SU-DHL-6 (cell line): ENCODE results near the gene UTF1.

ENCODE experiments used
- H2AFZ ChIP-seq: fragments of 200-600 bp; sonication (generic); 2 replicates; pipeline ENCODE4 v1.6.1; 2014; ENCODE audit warnings: low read depth, mild to moderate bottlenecking, moderate library complexity, mixed read lengths, antibody characterized with exemption, low read length; ENCODE audit not compliant: severe bottlenecking
- H3F3A ChIP-seq: fragments of 200-600 bp; shearing (Covaris generic); 2 replicates; pipeline ENCODE4 v1.6.0; 2016; ENCODE audit warnings: antibody characterized with exemption, mild to moderate bottlenecking; ENCODE audit not compliant: insufficient read depth
- H3K27ac ChIP-seq: fragments of 200-600 bp; sonication (generic); 2 replicates; pipeline ENCODE4 v1.5.1; 2016; ENCODE audit warnings: low read depth, mild to moderate bottlenecking, low read length, moderate library complexity, mixed read lengths
- H3K27me3 ChIP-seq: fragments of 200-600 bp; sonication (generic), shearing (Covaris generic); 2 replicates; pipeline ENCODE4 v1.6.0; 2014; ENCODE audit warnings: mild to moderate bottlenecking, low read length
- H3K36me3 ChIP-seq: fragments of 200-600 bp; sonication (generic); 2 replicates; pipeline ENCODE4 v1.6.1; 2014; ENCODE audit warnings: mild to moderate bottlenecking, low read length, mixed read lengths
- H3K4me2 ChIP-seq: fragments of 300-600, 200-600 bp; shearing (Covaris generic), sonication (generic); 2 replicates; pipeline ENCODE4 v1.6.0; 2014; ENCODE audit warnings: low read length, low read depth, mild to moderate bottlenecking; ENCODE audit not compliant: poor library complexity, severe bottlenecking
- H3K4me3 ChIP-seq: fragments of 200-600 bp; sonication (generic); 2 replicates; pipeline ENCODE4 v1.5.1; 2014; ENCODE audit warnings: antibody characterized with exemption, low read length, mild to moderate bottlenecking, mixed read lengths; ENCODE audit not compliant: insufficient read depth, poor library complexity, severe bottlenecking
- H3K79me2 ChIP-seq: fragments of 200-600 bp; sonication (generic); 2 replicates; pipeline ENCODE4 v1.6.1; 2014; ENCODE audit warnings: mild to moderate bottlenecking, low read length, moderate library complexity; ENCODE audit not compliant: insufficient read depth
- H3K9ac ChIP-seq: fragments of 200-600 bp; sonication (generic); 2 replicates; pipeline ENCODE4 v1.7.0; 2014; ENCODE audit warnings: mild to moderate bottlenecking, low read length
- H3K9me2 ChIP-seq: fragments of 200-600 bp; sonication (generic); replicated peaks from 2 replicates; pipeline ENCODE4 v1.6.1; 2014; ENCODE audit warnings: low read length; ENCODE audit not compliant: insufficient read depth
- H3K9me3 ChIP-seq: fragments of 200-600 bp; sonication (generic); 2 replicates; pipeline ENCODE4 v1.6.1; 2014; ENCODE audit warnings: low read length, mixed read lengths; ENCODE audit not compliant: insufficient read depth
- H4K20me1 ChIP-seq: fragments of 200-600 bp; sonication (generic); 2 replicates; pipeline ENCODE4 v1.6.1; 2014; ENCODE audit warnings: low read depth, mild to moderate bottlenecking, antibody characterized with exemption, low read length, moderate library complexity, mixed read lengths
- CTCF ChIP-seq: fragments of 200-600 bp; sonication (generic); IDR thresholded peaks from one replicate; pipeline ENCODE4 v1.5.1; 2017; ENCODE audit warnings: antibody characterized with exemption, mild to moderate bottlenecking, low read length, moderate library complexity; ENCODE audit not compliant: insufficient read depth, poor library complexity, severe bottlenecking
- EZH2phosphoT487 ChIP-seq: fragments of 200-600 bp; sonication (generic), shearing (Covaris generic); conservative IDR thresholded peaks from 2 replicates; pipeline ENCODE4 v1.6.1; 2018; ENCODE audit warnings: mild to moderate bottlenecking, antibody characterized with exemption, low read length, moderate library complexity, mixed read lengths

Gene UTF1

GRCh38 chr10:133187091-133187905, 42.7 kb upstream of the UTF1 start:
- Histone ChIP-seq H3K9ac (no peak overlapping the region), H3F3A (no peaks in the 10 kb centered on the region), H2AFZ (no peak overlapping the region), H3K27ac (no peak overlapping the region), H3K9me3 (no peaks in the 10 kb centered on the region), H3K36me3 (no peaks in the 10 kb centered on the region), H3K27me3 (no peaks in the 10 kb centered on the region), H4K20me1 (no peaks in the 10 kb centered on the region), H3K79me2 (no peaks in the 10 kb centered on the region), H3K4me2 (no peak overlapping the region), H3K4me3 (no peak overlapping the region), H3K9me2 (no peaks in the 10 kb centered on the region)
- TF ChIP-seq EZH2phosphoT487 (no peak), CTCF (no peak)

GRCh38 chr10:133187906-133188681, 41.9 kb upstream of the UTF1 start:
- Histone ChIP-seq H4K20me1 (no peaks in the 10 kb centered on the region), H3K9me2 (no peaks in the 10 kb centered on the region), H3F3A (no peaks in the 10 kb centered on the region), H3K27ac (no peak overlapping the region), H2AFZ (no peak overlapping the region), H3K27me3 (no peaks in the 10 kb centered on the region), H3K79me2 (no peaks in the 10 kb centered on the region), H3K9me3 (no peaks in the 10 kb centered on the region), H3K9ac (no peak overlapping the region), H3K4me3 (no peak overlapping the region), H3K4me2 (no peak overlapping the region), H3K36me3 (no peaks in the 10 kb centered on the region)
- TF ChIP-seq EZH2phosphoT487 (no peak), CTCF (no peak)

- no peak overlapping the region for H3K4me3 ChIP-seq
- H3K9me3 ChIP-seq: no peaks in the 10 kb centered on the region
- H2AFZ ChIP-seq: no peak overlapping the region
- H3F3A ChIP-seq: no peaks in the 10 kb centered on the region
- H3K9ac ChIP-seq: no peak overlapping the region
- no peaks in the 10 kb centered on the region for H3K9me2 ChIP-seq
- H3K36me3 ChIP-seq: no peaks in the 10 kb centered on the region
- TF ChIP-seq CTCF (no peak), EZH2phosphoT487 (no peak)
- no peaks in the 10 kb centered on the region for H3K27me3 ChIP-seq
- H3K79me2 ChIP-seq: no peaks in the 10 kb centered on the region
- no peak overlapping the region for H3K4me2 ChIP-seq
- no peak overlapping the region for H3K27ac ChIP-seq
- H4K20me1 ChIP-seq: no peaks in the 10 kb centered on the region
Measured at GRCh38 chr10:133189256-133189655, 40.8 kb upstream of the UTF1 start.
